GM18870 (cell line): ENCODE results near the gene MCM7.
A peak's percentile ranks its signal among the peaks of the same experiment; 100 is the strongest.

ENCODE experiments used
- ATAC-seq: cut with Tn5 transposase; IDR thresholded peaks from one replicate; pipeline ENCODE4 v1.9.1; 2021; ENCODE audit warnings: moderate library complexity; ENCODE audit not compliant: unreplicated experiment

The MCM7 gene

GRCh38 chr7:100098913-100099312 lies 2.3 kb downstream of the MCM7 start:
- no peak for ATAC-seq

GRCh38 chr7:100095704-100096103 lies 5.5 kb downstream of the MCM7 start:
- no peak for ATAC-seq

GRCh38 chr7:100095289-100095688 lies 5.9 kb downstream of the MCM7 start:
- no peak for ATAC-seq

GRCh38 chr7:100093925-100094486 lies 7.2 kb downstream of the MCM7 start:
- no peak for ATAC-seq

GRCh38 chr7:100093498-100093897 lies 7.7 kb downstream of the MCM7 start:
- ATAC-seq = no peak

- ATAC-seq = no peak
Observed at GRCh38 chr7:100093054-100093453, 8.1 kb downstream of the MCM7 start.

GRCh38 chr7:100091411-100092181 lies 9.6 kb downstream of the MCM7 start:
- ATAC-seq = no peak

GRCh38 chr7:100090527-100091410 lies 10.4 kb downstream of the MCM7 start:
- no peak for ATAC-seq

- ATAC-seq = no peak
Observed at GRCh38 chr7:100089458-100090196, 11.6 kb downstream of the MCM7 start.

GRCh38 chr7:100088621-100089457 lies 12.4 kb downstream of the MCM7 start, which contains the start of gene COPS6:
COPS6 (plus strand) TSS chr7:100088969; CDS start chr7:100088991, 22 bp downstream.
- no peak for ATAC-seq

- no peak for ATAC-seq
Observed at GRCh38 chr7:100088095-100088620, 13.0 kb downstream of the MCM7 start.

- no peak for ATAC-seq
Observed at GRCh38 chr7:100087055-100087750, 14.0 kb downstream of the MCM7 start.

- ATAC-seq = no peak
Observed at GRCh38 chr7:100085515-100085914, 15.7 kb downstream of the MCM7 start.

GRCh38 chr7:100082978-100083377 lies 18.2 kb downstream of the MCM7 start:
- ATAC-seq = no peak

- ATAC-seq = peak; percentile 79
Observed at GRCh38 chr7:100081535-100082102, 19.6 kb downstream of the MCM7 start, which contains the start of gene ZNF3. ZNF3 (minus strand) TSS chr7:100081723; CDS start chr7:100077357, 4,366 bp downstream.

- ATAC-seq = no peak
Observed at GRCh38 chr7:100080907-100081534, 20.2 kb downstream of the MCM7 start.

- no peak for ATAC-seq
Observed at GRCh38 chr7:100079024-100079560, 22.1 kb downstream of the MCM7 start.

GRCh38 chr7:100077205-100077604 lies 24.0 kb downstream of the MCM7 start:
- ATAC-seq = no peak
